Fibroblast of pulmonary artery (primary cell): ENCODE measurements around the gene AUTS2.

Experiments
- DNase-seq: peaks from one replicate; pipeline ENCODE4 v3.0.0-alpha.2; 2010; ENCODE audit warnings: low read depth
- H3K4me3 ChIP-seq: replicated peaks from 2 replicates; pipeline ENCODE4 v1.5.1; 2011; ENCODE audit warnings: low read depth, mild to moderate bottlenecking, control low read depth, low read length, moderate library complexity
- TF ChIP-seq, protein P1 (sequence below): IDR thresholded peaks from 2 replicates; pipeline ENCODE4 v1.5.1; 2011; ENCODE audit warnings: mild to moderate bottlenecking, control low read depth, low read length, inconsistent platforms; ENCODE audit errors: missing control alignments

AUTS2 gene

GRCh38 chr7:70035519-70035918 lies 437.2 kb downstream of the AUTS2 start:
- no peak for DNase-seq

DNA sequence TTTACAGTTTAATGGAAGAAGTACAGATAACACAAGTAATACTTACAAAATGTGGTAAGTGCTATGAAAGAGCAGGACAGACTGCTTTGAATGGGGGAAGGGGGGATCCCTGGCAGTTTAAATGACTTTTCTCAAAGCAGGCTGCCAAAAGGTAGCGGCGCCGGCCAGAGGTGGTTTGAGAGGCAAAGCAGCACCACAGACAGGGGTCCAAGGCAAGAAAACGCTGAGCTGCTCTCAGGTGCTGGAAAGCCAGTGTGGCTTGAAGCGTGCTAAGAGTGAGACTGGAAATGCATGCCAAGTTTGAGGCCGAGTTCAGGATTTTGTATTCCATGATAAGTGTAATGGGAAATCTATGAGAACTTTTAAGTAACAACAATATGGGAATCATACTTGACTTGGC lies 437.7 kb downstream of the AUTS2 start:
- no peak overlapping the region for H3K4me3 ChIP-seq
- TF ChIP-seq, protein P1, sequence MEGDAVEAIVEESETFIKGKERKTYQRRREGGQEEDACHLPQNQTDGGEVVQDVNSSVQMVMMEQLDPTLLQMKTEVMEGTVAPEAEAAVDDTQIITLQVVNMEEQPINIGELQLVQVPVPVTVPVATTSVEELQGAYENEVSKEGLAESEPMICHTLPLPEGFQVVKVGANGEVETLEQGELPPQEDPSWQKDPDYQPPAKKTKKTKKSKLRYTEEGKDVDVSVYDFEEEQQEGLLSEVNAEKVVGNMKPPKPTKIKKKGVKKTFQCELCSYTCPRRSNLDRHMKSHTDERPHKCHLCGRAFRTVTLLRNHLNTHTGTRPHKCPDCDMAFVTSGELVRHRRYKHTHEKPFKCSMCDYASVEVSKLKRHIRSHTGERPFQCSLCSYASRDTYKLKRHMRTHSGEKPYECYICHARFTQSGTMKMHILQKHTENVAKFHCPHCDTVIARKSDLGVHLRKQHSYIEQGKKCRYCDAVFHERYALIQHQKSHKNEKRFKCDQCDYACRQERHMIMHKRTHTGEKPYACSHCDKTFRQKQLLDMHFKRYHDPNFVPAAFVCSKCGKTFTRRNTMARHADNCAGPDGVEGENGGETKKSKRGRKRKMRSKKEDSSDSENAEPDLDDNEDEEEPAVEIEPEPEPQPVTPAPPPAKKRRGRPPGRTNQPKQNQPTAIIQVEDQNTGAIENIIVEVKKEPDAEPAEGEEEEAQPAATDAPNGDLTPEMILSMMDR, result no peak
- DNase-seq, result no peak

More at GRCh38 chr7:70035519-70035918, 437.2 kb downstream of the AUTS2 start:
- H3K4me3 ChIP-seq, result no peak overlapping the region
- TF ChIP-seq, protein P1, result no peak

DNA sequence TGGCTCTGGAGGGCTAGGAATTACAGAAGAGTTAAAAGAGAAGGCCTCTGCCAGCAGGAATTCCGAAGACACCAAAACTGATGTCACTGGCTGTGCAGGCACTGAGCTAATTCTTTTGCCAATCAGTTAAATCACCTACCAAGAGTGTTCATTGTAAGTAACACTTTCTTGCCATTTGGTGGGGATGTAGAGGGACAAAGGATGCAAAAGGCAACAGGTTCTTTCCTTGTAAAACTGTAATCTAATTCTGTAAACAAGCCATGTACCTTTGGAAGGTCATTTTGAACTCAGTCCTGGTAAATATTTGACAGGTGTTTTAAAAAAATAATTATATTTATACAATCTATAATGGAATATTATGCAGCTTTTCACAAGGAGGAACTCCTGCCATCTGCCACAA lies 438.4 kb downstream of the AUTS2 start:
- H3K4me3 ChIP-seq, result no peak overlapping the region
- TF ChIP-seq, protein P1, result no peak
- no peak for DNase-seq

DNA sequence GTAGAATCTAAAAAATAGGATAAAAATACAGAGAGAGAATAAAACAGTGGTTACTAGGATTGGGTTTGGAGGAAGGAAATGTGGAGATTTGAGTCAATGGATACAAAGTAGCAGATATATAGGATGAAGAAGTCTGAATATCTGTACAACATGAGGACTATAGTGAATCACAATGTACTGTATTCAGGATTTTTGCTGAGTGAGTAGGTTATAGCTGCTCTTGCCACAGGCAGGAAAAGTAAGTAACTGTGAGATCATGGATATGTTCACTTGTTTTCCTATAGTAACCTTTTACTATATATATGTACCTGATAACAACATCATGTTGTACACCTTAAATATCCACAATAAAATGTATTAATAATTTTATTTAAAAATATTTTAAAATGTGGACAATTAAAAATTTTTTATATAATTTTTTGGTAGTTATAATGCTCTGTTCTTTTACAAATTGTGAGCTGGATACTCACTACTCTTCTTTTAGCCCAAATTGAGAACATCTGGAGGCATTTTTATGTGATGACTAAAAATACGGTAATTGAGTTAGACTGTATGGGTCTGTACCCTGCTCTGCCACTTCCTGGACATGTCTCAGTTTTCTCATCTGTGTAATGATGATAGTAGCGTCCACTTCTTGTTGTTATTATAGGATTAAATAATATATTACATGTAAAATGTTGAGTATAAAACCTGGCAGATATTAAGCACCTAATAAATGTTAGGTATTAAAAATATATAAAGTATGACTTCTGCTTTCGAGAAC lies 439.1 kb downstream of the AUTS2 start:
- DNase-seq, result no peak
- no peak overlapping the region for H3K4me3 ChIP-seq
- TF ChIP-seq, protein P1, result no peak

GRCh38 chr7:70040051-70040450 lies 441.8 kb downstream of the AUTS2 start:
- DNase-seq, result no peak
- no peak overlapping the region for H3K4me3 ChIP-seq
- TF ChIP-seq, protein P1, result no peak

- TF ChIP-seq, protein P1, result peak; percentile 45
- no peak overlapping the region for H3K4me3 ChIP-seq
- peak; percentile 40 for DNase-seq
These were observed 442.9 kb downstream of the AUTS2 start for GRCh38 chr7:70040970-70041766.

GRCh38 chr7:70042533-70042932 lies 444.3 kb downstream of the AUTS2 start:
- TF ChIP-seq, protein P1, result peak; percentile 10
- peak; percentile 21 for DNase-seq
- H3K4me3 ChIP-seq, result no peak overlapping the region
